ENCODE measurements around the gene MEX3B.

MEX3B gene

GRCh38 chr15:82039871-82040270, 5.9 kb downstream of the MEX3B start:
- Histone ChIP-seq H3K27ac (ENCODE audit: extremely low read depth, low read depth, low read length) (no peak overlapping the region), H3K4me1 (ENCODE audit: control insufficient read depth, insufficient read depth, low read length) (peaks cover 32% of the 10 kb centered on the region), H3K9me3 (ENCODE audit: control insufficient read depth, insufficient read depth, low read depth, low read length) (no peaks in the 10 kb centered on the region), H3K36me3 (ENCODE audit: control insufficient read depth in 2 of 2, insufficient read depth in 1 of 2, low read length in 2 of 2) (peaks cover 17 to 18% of the 10 kb centered on the region in 2 experiments), H3K4me3 (ENCODE audit: low read depth, low read length) (no peak overlapping the region)
- TF ChIP-seq INSM2 (tag by site-specific recombination; IDR thresholded peaks at IDR 0.05) (no peak), ZNF654 (tag by site-specific recombination; IDR thresholded peaks at IDR 0.05; ENCODE audit: low read depth) (no peak), ZNF311 (tag by site-specific recombination; IDR thresholded peaks at IDR 0.05; ENCODE audit: borderline replicate concordance) (no peak), ZNF658 (tag by site-specific recombination; IDR thresholded peaks at IDR 0.05) (no peak), ZBTB10 (tag by site-specific recombination; IDR thresholded peaks at IDR 0.05) (no peak), KLF7 (tag by site-specific recombination; IDR thresholded peaks at IDR 0.05; ENCODE audit: borderline replicate concordance) (no peak), MYNN (tag by site-specific recombination; IDR thresholded peaks at IDR 0.05; ENCODE audit: borderline replicate concordance) (no peak), ZNF514 (tag by site-specific recombination; IDR thresholded peaks at IDR 0.05) (no peak), ZBTB20 (tag by site-specific recombination; IDR thresholded peaks at IDR 0.05) (no peak), ZNF830 (tag by site-specific recombination; IDR thresholded peaks at IDR 0.05; ENCODE audit: low read depth) (no peak), ZNF513 (tag by site-specific recombination; IDR thresholded peaks at IDR 0.05) (no peak), ZNF639 (tag by site-specific recombination; IDR thresholded peaks at IDR 0.05) (no peak), ZBTB48 (tag by site-specific recombination; IDR thresholded peaks at IDR 0.05) (no peak), ZNF585B (tag by site-specific recombination; IDR thresholded peaks at IDR 0.05) (no peak), ZBTB21 (tag by site-specific recombination; IDR thresholded peaks at IDR 0.05) (no peak)
- CTCF ChIA-PET, result interaction anchor here (0.6 to 1.4 kb wide), 2 partner anchors 11 to 68 kb away, joined by 4 to 5 read pairs; no protein-coding TSS in a partner anchor
- POLR2A ChIA-PET, result no interaction called here

GRCh38 chr15:82036461-82036860, 9.4 kb downstream of the MEX3B start:
- Histone ChIP-seq H3K36me3 (ENCODE audit: control insufficient read depth in 2 of 2, insufficient read depth in 1 of 2, low read length in 2 of 2) (peaks cover 0 to 1% of the 10 kb centered on the region in 2 experiments; a peak in 1 of 3 replicates), H3K9me3 (ENCODE audit: control insufficient read depth, insufficient read depth, low read depth, low read length) (no peaks in the 10 kb centered on the region), H3K4me1 (ENCODE audit: control insufficient read depth, insufficient read depth, low read length) (peaks cover 13% of the 10 kb centered on the region), H3K4me3 (ENCODE audit: low read depth, low read length) (no peak overlapping the region), H3K27ac (ENCODE audit: extremely low read depth, low read depth, low read length) (no peak overlapping the region)
- POLR2A ChIA-PET, result no interaction called here
- CTCF ChIA-PET, result no interaction called here
- TF ChIP-seq YY2 (tag by site-specific recombination; IDR thresholded peaks at IDR 0.05) (no peak), ZNF843 (tag by site-specific recombination; IDR thresholded peaks at IDR 0.05) (no peak), ZNF175 (tag by site-specific recombination; IDR thresholded peaks at IDR 0.05) (no peak), ZNF391 (tag by site-specific recombination; IDR thresholded peaks at IDR 0.05; ENCODE audit: borderline replicate concordance, low read depth) (no peak), ZNF837 (tag by site-specific recombination; IDR thresholded peaks at IDR 0.05) (no peak), ZEB2 (tag by site-specific recombination; IDR thresholded peaks at IDR 0.05) (no peak), ZNF48 (tag by site-specific recombination; IDR thresholded peaks at IDR 0.05) (no peak), ZNF274 (IDR thresholded peaks at IDR 0.05; ENCODE audit: low read length) (no peak), ZNF274 (tag by site-specific recombination; IDR thresholded peaks at IDR 0.05; ENCODE audit: borderline replicate concordance) (no peak), ZNF24 (tag by site-specific recombination; IDR thresholded peaks at IDR 0.05) (no peak), ZFP37 (tag by site-specific recombination; IDR thresholded peaks at IDR 0.05) (no peak), ZNF433 (tag by site-specific recombination; IDR thresholded peaks at IDR 0.05; ENCODE audit: low read depth) (no peak), FEZF1 (tag by site-specific recombination; IDR thresholded peaks at IDR 0.05) (no peak), ZBTB17 (tag by site-specific recombination; IDR thresholded peaks at IDR 0.05) (no peak), ZNF133 (tag by site-specific recombination; IDR thresholded peaks at IDR 0.05) (no peak), ZNF610 (tag by site-specific recombination; IDR thresholded peaks at IDR 0.05; ENCODE audit: borderline replicate concordance) (no peak), ZNF626 (tag by site-specific recombination; IDR thresholded peaks at IDR 0.05) (no peak)

All from HEK293 (cell line).